Activated CD4-positive, alpha-beta T cell treated with anti-CD3 and anti-CD28 coated beads for 1 hour (primary cell): ENCODE results near the gene FADS3.
A peak's percentile ranks its signal among the peaks of the same experiment; 100 is the strongest.

ENCODE experiments used
- DNase-seq: peaks from one replicate; pipeline ENCODE4 v3.0.0-alpha.2; 2020

The FADS3 gene

GRCh38 chr11:61891331-61892084, at the start of gene FADS3:
TSS of gene FADS3 (minus strand) at chr11:61891545. CDS start at chr11:61891381, 164 bp downstream.
- peak; percentile 26 for DNase-seq

- DNase-seq: no peak
Observed at GRCh38 chr11:61940466-61940865, 49.1 kb upstream of the FADS3 start.

- no peak for DNase-seq
Observed at GRCh38 chr11:61935861-61936260, 44.5 kb upstream of the FADS3 start.

- no peak for DNase-seq
Observed at GRCh38 chr11:61930933-61931332, 39.6 kb upstream of the FADS3 start.

- DNase-seq: no peak
Observed at GRCh38 chr11:61928606-61929005, 37.3 kb upstream of the FADS3 start.

- DNase-seq: no peak
Observed at GRCh38 chr11:61927501-61927900, 36.2 kb upstream of the FADS3 start.

GRCh38 chr11:61926235-61926634, 34.9 kb upstream of the FADS3 start:
- DNase-seq: no peak

- DNase-seq: no peak
Observed at GRCh38 chr11:61925736-61926135, 34.4 kb upstream of the FADS3 start.

GRCh38 chr11:61924064-61924455, 32.7 kb upstream of the FADS3 start:
- no peak for DNase-seq

GRCh38 chr11:61923166-61924063, 32.1 kb upstream of the FADS3 start:
- DNase-seq: no peak

GRCh38 chr11:61922539-61922938, 31.2 kb upstream of the FADS3 start:
- DNase-seq: no peak

- no peak for DNase-seq
Observed at GRCh38 chr11:61921446-61921845, 30.1 kb upstream of the FADS3 start.

GRCh38 chr11:61919705-61920631, 28.6 kb upstream of the FADS3 start:
- DNase-seq: no peak

- no peak for DNase-seq
Observed at GRCh38 chr11:61918938-61919704, 27.8 kb upstream of the FADS3 start.

- no peak for DNase-seq
Observed at GRCh38 chr11:61918251-61918937, 27.0 kb upstream of the FADS3 start.

GRCh38 chr11:61917334-61918109, 26.2 kb upstream of the FADS3 start, which contains the start of gene RAB3IL1:
TSS of gene RAB3IL1 (minus strand) at chr11:61917566. CDS start at chr11:61917367, 199 bp downstream.
- no peak for DNase-seq

GRCh38 chr11:61916737-61917333, 25.5 kb upstream of the FADS3 start:
- no peak for DNase-seq

GRCh38 chr11:61914471-61915171, 23.3 kb upstream of the FADS3 start:
- DNase-seq: no peak

GRCh38 chr11:61913699-61914395, 22.5 kb upstream of the FADS3 start:
- DNase-seq: no peak
